GM20431 (cell line): Measurements from ENCODE around the gene LLCFC1.

Experiments
- in situ Hi-C: fragments of 300-500 bp; cut with MseI, MboI; formaldehyde crosslinking; loops from one replicate; pipeline ENCODE4 v1.15.0; 2020; ENCODE audit warnings: low sequenced_read_pairs; ENCODE audit not compliant: unreplicated experiment

The LLCFC1 gene

DNA sequence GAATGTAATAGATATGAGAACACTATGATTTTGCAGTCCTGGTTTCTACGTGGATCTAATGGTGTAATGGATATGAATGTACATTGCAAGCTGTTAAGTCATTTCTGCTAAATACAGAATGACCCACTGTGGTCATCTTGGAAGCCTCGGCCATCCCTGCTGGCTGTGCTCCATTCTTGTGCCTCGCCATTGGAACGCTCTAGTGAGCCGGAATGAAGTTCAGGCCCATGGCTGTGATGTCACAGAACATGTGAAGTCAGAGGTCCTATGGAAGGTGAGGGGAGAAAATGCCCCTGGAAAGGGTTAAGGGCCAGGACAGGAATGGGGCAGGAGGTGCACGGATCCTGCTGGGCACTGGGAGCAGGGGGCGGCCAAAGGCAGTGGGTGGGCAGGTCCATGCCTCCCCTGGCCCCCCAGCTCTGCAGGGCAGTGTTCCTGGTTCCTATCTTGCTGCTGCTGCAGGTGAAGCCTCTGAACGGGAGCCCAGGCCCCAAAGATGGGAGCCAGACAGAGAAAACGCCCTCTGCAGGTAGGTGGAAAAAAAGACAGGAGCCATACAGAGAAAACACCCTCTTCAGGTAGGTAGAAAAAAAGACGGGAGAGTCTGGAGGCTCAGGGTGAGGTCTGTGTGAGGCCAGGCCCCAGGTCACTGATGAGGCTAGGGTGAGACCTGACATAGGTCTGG, at the start of gene LLCFC1:
Gene LLCFC1, plus strand, starts transcription at position 259 of the 685 bp plus-strand sequence. Its CDS starts 138 bp downstream, at position 397.
- in situ Hi-C loops, result no loop called here

DNA sequence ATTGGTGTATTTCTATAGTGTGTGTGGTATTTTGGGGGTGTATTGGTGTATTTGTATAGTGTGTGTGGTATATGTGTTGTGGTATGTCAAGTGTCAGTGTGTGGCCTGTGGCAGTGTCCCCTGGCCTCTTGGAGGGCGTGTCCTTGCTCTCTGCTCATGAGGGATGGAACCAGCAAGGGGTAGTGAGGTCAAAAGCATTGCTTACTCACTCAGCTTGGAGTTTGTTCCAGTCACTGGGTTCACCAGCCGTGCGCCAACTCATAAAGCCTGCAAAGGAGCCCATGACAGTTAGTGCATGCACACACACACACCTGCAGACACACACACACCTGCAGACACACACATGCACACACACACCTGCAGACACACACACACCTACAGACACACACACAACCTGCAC, 49.5 kb upstream of the LLCFC1 start:
- in situ Hi-C loops, result loop anchor here (25.0 kb wide), 1 partner anchor 322 kb away; the partner anchor contains the start of gene TAS2R40

GRCh38 chr7:142890874-142891485, 48.3 kb upstream of the LLCFC1 start:
- in situ Hi-C loops, result loop anchor here (25.0 kb wide), 1 partner anchor 321 kb away; the partner anchor contains the start of gene TAS2R40

DNA sequence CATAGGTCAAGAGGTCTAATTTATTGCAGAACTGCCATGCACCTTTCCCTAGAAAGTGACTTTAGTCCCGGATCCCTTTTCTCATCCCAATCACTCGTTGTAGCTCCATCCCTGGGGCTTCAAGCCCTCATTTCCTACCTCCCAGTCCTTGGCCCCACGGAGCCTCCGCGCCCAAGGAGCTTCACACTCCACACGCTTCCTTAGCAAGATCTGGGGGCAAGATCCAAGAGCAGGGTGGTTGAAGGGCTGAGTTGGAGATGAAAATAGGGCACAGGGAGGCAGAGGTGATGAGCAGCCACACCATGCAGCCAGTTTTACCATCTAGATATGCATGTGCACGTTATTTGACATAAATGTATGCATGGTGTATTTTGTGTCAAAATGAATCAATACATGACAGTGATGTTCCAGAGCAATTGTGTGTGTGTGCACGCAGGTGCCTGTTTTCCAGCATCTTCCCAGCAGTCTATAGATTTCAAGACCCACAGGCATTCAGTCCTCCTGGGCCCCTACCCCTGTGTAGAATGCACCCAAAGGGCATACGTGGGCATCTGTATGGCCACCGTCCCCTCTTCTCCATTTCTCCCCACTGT, 47.7 kb upstream of the LLCFC1 start:
- in situ Hi-C loops, result loop anchor here (25.0 kb wide), 1 partner anchor 321 kb away; the partner anchor contains the start of gene TAS2R40

- in situ Hi-C loops, result loop anchor here (25.0 kb wide), 1 partner anchor 319 kb away; the partner anchor contains the start of gene TAS2R40
Measured at GRCh38 chr7:142892951-142893350, 46.3 kb upstream of the LLCFC1 start.

GRCh38 chr7:142894112-142894984, 44.9 kb upstream of the LLCFC1 start:
- in situ Hi-C loops, result loop anchor here (25.0 kb wide), 1 partner anchor 318 kb away; the partner anchor contains the start of gene TAS2R40

- in situ Hi-C loops, result loop anchor here (25.0 kb wide), 1 partner anchor 317 kb away; the partner anchor contains the start of gene TAS2R40
Measured at GRCh38 chr7:142894985-142895593, 44.2 kb upstream of the LLCFC1 start.

DNA sequence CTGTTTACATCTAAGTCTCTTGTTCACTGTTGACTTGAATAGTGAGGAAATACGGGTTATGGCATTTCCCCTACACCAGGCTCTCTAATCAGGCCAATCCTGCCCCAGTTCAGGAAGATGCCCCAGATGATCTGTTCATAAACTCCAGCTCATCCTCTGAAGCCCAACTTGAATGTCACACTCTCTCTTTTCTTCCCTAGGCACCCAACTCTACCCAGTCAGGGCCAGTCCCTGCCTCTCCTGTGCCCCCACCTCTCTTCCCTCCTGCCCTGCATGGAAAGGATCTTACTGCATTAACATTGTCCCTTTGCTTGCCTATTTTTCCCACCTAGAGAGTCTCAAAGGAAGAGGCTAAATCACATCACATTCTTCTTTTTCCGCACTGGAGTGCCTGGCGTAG, 43.1 kb upstream of the LLCFC1 start:
- in situ Hi-C loops, result loop anchor here (25.0 kb wide), 1 partner anchor 316 kb away; the partner anchor contains the start of gene TAS2R40

- in situ Hi-C loops, result loop anchor here (25.0 kb wide), 1 partner anchor 315 kb away; the partner anchor contains the start of gene TAS2R40
Measured at GRCh38 chr7:142896741-142897379, 42.4 kb upstream of the LLCFC1 start.

DNA sequence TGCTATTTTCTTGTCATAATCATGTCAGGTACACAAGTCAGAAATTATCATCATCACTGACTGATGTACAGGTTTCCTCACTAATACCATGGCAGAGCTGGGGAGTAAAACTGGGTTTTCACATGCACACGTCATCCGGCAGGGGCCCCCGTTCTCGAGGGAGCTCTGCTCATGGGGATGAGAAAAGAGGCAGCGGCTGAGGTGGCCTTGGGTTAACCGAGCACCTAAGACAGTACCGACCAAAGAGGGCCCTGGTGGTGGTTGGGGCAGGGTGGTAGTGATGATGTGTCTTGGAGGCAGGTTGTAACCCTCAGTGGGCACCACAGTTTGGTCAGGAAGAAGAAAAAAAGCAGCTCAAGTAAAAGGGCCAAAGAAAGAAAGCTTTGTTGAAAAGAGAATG, 41.6 kb upstream of the LLCFC1 start:
- in situ Hi-C loops, result loop anchor here (25.0 kb wide), 1 partner anchor 315 kb away; the partner anchor contains the start of gene TAS2R40

DNA sequence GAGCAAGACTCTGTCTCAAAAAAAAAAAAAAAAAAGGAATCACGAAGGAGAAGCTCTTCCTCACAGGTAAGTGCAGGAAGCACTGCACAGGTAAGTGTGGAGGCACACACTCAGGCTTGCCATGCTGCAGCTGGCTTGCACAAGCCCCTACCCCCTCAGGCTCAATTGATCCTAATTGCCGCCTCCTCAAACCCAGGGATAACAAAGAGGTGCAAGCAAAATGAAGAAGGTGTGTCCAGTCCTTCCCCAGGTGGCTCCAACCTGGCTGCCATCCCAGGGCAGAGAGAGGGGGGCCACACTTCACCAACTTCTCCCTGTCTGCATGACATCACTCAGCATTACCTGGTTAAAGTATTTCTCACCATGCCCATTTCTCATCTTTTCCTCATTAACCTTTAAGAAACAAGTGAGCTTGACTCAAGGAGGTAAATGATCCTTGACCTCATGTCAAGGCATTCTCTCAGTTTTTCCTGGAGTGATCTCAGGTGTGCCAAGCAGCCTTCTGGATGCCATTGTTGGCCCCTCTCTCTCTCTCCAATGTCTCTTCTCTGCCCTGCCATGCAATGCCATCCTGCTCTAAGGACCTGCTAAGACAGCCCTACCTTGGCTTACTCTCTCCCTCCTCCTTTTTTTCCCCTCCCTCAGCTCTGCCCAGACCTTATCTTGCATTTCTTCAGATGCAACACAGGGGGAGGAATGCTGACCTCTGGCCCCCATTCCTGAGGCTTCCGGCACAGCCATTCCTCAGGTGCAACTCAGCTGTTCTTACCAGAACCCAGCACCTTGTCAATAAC, 40.7 kb upstream of the LLCFC1 start:
- in situ Hi-C loops, result loop anchor here (25.0 kb wide), 1 partner anchor 314 kb away; the partner anchor contains the start of gene TAS2R40

GRCh38 chr7:142899661-142900060, 39.6 kb upstream of the LLCFC1 start:
- in situ Hi-C loops, result loop anchor here (25.0 kb wide), 1 partner anchor 313 kb away; the partner anchor contains the start of gene TAS2R40

GRCh38 chr7:142901426-142902259, 37.6 kb upstream of the LLCFC1 start:
- in situ Hi-C loops, result no loop called here

DNA sequence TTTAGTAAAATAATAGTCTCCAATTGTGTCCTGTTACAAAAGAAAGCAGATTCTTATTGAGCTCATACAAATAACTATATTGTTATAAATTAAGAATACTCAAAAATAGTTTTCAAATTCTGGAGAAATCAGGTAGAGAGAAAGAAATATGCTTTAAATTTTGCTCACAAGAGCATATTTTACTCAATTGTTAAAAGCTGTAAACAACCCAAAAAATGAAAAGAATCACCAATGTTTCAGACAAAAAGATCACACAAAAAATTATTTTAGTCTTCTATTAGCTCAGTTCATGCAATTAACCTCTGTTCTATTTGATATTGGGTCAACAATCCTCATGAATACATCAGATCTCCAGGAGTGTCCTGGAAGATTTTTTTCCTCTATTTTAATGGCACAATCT, 35.2 kb upstream of the LLCFC1 start:
- in situ Hi-C loops, result no loop called here

DNA sequence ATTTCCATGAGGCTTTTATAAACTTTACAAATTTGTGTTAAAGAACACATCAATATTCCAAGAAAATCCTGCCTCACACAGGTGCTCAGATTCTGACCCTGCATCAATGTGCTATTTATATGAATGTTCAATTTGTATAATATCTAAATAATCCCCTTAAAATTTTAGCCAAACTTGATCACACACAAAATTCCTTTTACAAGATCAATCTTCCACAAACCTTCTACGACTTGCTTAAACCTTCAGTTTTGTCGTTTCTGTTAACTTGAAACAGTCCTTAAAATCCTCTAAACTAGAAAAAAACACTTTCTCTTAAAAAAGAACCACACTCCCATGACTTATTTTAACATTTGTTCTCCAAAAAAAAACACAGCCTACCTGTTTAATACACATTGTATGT, 33.5 kb upstream of the LLCFC1 start:
- in situ Hi-C loops, result no loop called here

DNA sequence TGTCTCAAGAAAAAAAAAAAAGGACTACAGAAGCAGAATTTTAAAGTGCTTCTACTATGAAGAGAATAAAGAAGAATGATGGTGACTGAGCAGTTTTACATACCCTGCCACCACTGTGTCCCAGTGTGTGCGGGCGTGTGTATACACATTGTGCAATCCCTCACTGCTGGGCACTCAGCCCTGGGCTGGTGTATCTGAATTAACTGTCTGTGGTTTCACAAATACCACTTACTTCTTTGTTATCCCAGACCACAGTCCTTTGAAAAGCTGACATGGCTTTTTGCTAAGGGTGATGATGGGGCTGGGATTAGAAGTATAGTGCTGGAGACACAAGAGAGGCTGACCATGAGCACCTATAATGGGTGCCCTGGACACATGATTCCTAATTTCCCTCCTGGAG, 32.6 kb upstream of the LLCFC1 start:
- in situ Hi-C loops, result no loop called here

DNA sequence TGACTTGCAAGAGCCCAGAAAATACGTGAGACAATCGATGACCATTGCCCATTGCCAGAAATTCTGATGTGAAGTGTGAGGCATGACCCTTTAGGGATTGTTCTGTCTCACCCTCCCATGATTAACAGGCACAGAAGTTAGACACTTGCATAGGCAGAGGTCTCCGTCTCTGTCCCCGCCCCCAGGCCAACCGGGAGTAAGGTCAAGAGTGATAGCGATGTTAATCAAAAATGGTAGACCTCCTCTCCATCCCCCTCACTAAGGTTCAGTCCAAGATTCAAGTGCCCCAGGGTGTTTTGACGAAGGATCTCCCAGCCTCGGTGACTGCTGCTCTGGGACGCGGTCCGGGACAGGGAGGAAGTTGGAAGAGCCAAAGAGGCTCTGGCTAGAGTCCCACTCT, 31.0 kb upstream of the LLCFC1 start:
- in situ Hi-C loops, result no loop called here
